Measurements from ENCODE around the gene MEIG1. TPM values are rescaled to one million over a fixed set of nuclear protein-coding genes. Genes with fewer than 3 reads are reported as not detected.
"Not testable (repeated sequence)": the region's sequence is repeated elsewhere in the genome, so short reads cannot be mapped to it uniquely, and the experiment has no call there.

Gene MEIG1
- total RNA-seq, 2 experiments from 2014 or later, result not detected

- Mint-ChIP-seq H3K36me3 (ENCODE audit: low read depth) (no peaks in the 10 kb centered on the region), H3K4me3 (no peak overlapping the region), H3K27ac (no peak overlapping the region), H3K4me1 (ENCODE audit: low read depth) (no peaks in the 10 kb centered on the region), H3K27me3 (ENCODE audit: low read depth) (no peaks in the 10 kb centered on the region), H3K9me3 (ENCODE audit: insufficient read depth) (no peaks in the 10 kb centered on the region)
- ChIA-PET POLR2A (no interaction called here), CTCF (no interaction called here)
- ATAC-seq (no peak), DNase-seq (no peak)
These were observed 36.9 kb downstream of the MEIG1 start for GRCh38 chr10:14995964-14996565.

- H3K27me3 Mint-ChIP-seq (ENCODE audit: low read depth); ATAC-seq; POLR2A ChIA-PET; DNase-seq; CTCF ChIA-PET; H3K27ac Mint-ChIP-seq; H3K9me3 Mint-ChIP-seq (ENCODE audit: insufficient read depth); H3K4me3 Mint-ChIP-seq; H3K4me1 Mint-ChIP-seq (ENCODE audit: low read depth); H3K36me3 Mint-ChIP-seq (ENCODE audit: low read depth): not testable (repeated sequence)
These were observed 54.3 kb downstream of the MEIG1 start for GRCh38 chr10:15013530-15013929.

- H3K4me3 Mint-ChIP-seq, result no peak overlapping the region
These were observed 56.3 kb downstream of the MEIG1 start for GRCh38 chr10:15015451-15015850.

GRCh38 chr10:15020966-15021365, 61.8 kb downstream of the MEIG1 start:
- H3K4me3 Mint-ChIP-seq; ATAC-seq; H3K4me1 Mint-ChIP-seq (ENCODE audit: low read depth); CTCF ChIA-PET; POLR2A ChIA-PET; H3K9me3 Mint-ChIP-seq (ENCODE audit: insufficient read depth); H3K27me3 Mint-ChIP-seq (ENCODE audit: low read depth); H3K36me3 Mint-ChIP-seq (ENCODE audit: low read depth); DNase-seq; H3K27ac Mint-ChIP-seq: not testable (repeated sequence)

More at GRCh38 chr10:15015451-15015850, 56.3 kb downstream of the MEIG1 start:
- H3K4me1 Mint-ChIP-seq (ENCODE audit: low read depth), result no peaks in the 10 kb centered on the region
- no peaks in the 10 kb centered on the region for H3K27me3 Mint-ChIP-seq (ENCODE audit: low read depth)
- no peaks in the 10 kb centered on the region for H3K9me3 Mint-ChIP-seq (ENCODE audit: insufficient read depth)
- H3K36me3 Mint-ChIP-seq (ENCODE audit: low read depth), result no peaks in the 10 kb centered on the region
- no peak for DNase-seq
- CTCF ChIA-PET, result no interaction called here
- no peak for ATAC-seq
- POLR2A ChIA-PET, result no interaction called here
- no peak overlapping the region for H3K27ac Mint-ChIP-seq

Other genes starting within 250 kb of the MEIG1 start
- 100 to 1,000 TPM; 130 to 135 TPM for gene FAM107B, start 184.5 kb upstream of the MEIG1 start, total RNA-seq
- gene CDNF, start 121.4 kb upstream of the MEIG1 start, total RNA-seq, result 1 to 10 TPM in 1 of 2 experiments, under 1 TPM in 1; 0.89 to 1.2 TPM
- 10 to 100 TPM; 28.9 to 31.4 TPM for gene HSPA14, start 121.1 kb upstream of the MEIG1 start, total RNA-seq
- gene MSANTD7, start 121.1 kb upstream of the MEIG1 start, total RNA-seq, result 10 to 100 TPM; 21.8 to 22.5 TPM
- 10 to 100 TPM; 34.3 to 34.6 TPM for gene SUV39H2, start 80.5 kb upstream of the MEIG1 start, total RNA-seq
- 10 to 100 TPM; 50.7 to 58.3 TPM for gene DCLRE1C, start 5.3 kb upstream of the MEIG1 start, total RNA-seq
- under 1 TPM; 0.18 to 0.37 TPM for gene OLAH, start 84.6 kb downstream of the MEIG1 start, total RNA-seq
- gene ACBD7, start 129.4 kb downstream of the MEIG1 start, total RNA-seq, result 1 to 10 TPM; 4.4 to 5.2 TPM
- gene RPP38, start 138.0 kb downstream of the MEIG1 start, total RNA-seq, result 10 to 100 TPM; 16.8 to 19.0 TPM
- 10 to 100 TPM; 30.2 to 36.5 TPM for gene NMT2, start 209.3 kb downstream of the MEIG1 start, total RNA-seq